ENCODE data around the gene POLR2E. TPM values are rescaled to one million over a fixed set of nuclear protein-coding genes. Genes with fewer than 3 reads are reported as not detected.

The POLR2E gene
- total and polyA plus RNA-seq, 2 of the 13 experiments (the other 11 are each of a cell fraction or from before 2014, with no cell fraction given), result 140 to 272 TPM

DNA sequence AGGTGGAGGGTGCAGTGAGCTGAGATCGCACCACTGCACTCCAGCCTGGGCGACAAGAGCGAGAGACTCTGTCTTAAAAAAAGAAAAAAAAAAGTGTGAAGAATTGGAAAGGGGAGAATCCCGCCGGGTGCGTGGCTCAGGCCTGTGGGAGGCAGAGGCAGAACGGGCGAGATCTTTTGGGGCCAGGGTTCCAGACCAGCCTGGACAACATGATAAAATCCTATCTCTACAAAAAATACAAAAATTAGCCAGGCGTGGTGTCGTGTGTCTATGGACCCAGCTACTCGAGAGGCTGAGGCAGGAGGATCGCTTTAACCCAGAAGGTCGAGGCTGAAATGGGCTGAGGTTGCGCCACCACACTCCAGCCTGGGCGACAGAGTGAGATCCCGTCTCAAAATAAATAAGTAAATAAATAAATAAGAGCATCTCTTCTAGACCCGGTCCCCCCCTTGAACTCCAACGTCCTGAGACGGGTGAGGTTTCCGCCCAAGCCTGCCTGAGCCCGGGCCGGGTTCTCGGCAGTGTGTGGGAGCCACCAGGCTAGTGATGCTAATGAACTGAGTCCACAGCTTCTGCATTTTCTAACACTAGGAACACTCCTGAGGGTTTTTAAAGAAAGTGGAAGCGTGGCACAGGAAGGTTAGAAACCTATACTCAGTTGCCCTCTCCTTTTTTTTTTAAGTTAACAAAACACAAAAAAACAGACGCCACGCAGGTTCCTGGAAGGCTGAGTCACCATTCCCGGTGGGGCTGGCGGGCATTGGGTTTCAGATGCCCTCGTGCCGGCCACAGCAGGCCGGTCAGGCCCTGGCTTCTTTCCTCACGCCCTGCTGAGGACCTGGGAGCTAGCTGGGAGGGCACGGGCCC, 30.7 kb upstream of the POLR2E start:
- DNase-seq (ENCODE audit: low spot score) (no peak), ATAC-seq (no peak), FAIRE-seq (no peak)
- Histone ChIP-seq H3K27ac (ENCODE audit: extremely low read length, insufficient read depth, low read length) (no peak overlapping the region), H3K36me3 (replicated peaks in 1 of 2; ENCODE audit: control insufficient read depth in 1 of 2, insufficient read depth in 2 of 2, low read length in 2 of 2) (peaks cover 17 to 38% of the 10 kb centered on the region in 2 experiments; a peak in 4 of 5 replicates), H3K27me3 (ENCODE audit: control insufficient read depth in 1 of 2, insufficient read depth in 2 of 2, low read length in 2 of 2) (no peaks in the 10 kb centered on the region), H2AFZ (ENCODE audit: low read length) (no peak overlapping the region), H3K9me3 (ENCODE audit: low read length) (no peaks in the 10 kb centered on the region), H4K20me1 (ENCODE audit: insufficient read depth, low read length) (no peaks in the 10 kb centered on the region), H3K9ac (ENCODE audit: insufficient read depth, low read depth, low read length) (no peak overlapping the region), H3K4me1 (ENCODE audit: insufficient read depth, low read length) (peaks cover 7% of the 10 kb centered on the region; the same call in 1 of the 2 replicates), H3K4me3 (replicated peaks in 1 of 3; ENCODE audit: insufficient read depth in 1 of 3, low read depth in 2 of 3, low read length in 3 of 3) (no peak overlapping the region), H3K4me2 (ENCODE audit: low read depth, low read length) (no peak overlapping the region), H3K79me2 (ENCODE audit: insufficient read depth, low read length) (no peaks in the 10 kb centered on the region)
- TF ChIP-seq, protein P1, sequence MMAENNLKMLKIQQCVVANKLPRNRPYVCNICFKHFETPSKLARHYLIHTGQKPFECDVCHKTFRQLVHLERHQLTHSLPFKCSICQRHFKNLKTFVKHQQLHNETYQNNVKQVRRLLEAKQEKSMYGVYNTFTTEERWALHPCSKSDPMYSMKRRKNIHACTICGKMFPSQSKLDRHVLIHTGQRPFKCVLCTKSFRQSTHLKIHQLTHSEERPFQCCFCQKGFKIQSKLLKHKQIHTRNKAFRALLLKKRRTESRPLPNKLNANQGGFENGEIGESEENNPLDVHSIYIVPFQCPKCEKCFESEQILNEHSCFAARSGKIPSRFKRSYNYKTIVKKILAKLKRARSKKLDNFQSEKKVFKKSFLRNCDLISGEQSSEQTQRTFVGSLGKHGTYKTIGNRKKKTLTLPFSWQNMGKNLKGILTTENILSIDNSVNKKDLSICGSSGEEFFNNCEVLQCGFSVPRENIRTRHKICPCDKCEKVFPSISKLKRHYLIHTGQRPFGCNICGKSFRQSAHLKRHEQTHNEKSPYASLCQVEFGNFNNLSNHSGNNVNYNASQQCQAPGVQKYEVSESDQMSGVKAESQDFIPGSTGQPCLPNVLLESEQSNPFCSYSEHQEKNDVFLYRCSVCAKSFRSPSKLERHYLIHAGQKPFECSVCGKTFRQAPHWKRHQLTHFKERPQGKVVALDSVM (CRISPR knock-in tag; IDR thresholded peaks at IDR 0.05), result no peak
- no peak for TF ChIP-seq HMG20B (CRISPR knock-in tag; conservative IDR thresholded peaks at IDR 0.05)
- no peak for TF ChIP-seq ZNF589 (CRISPR knock-in tag; conservative IDR thresholded peaks at IDR 0.05)
- no peak for TF ChIP-seq ZNF12 (CRISPR knock-in tag; IDR thresholded peaks at IDR 0.05)
- TF ChIP-seq ZNF501 (CRISPR knock-in tag; IDR thresholded peaks at IDR 0.05), result no peak
- TF ChIP-seq, protein P2, sequence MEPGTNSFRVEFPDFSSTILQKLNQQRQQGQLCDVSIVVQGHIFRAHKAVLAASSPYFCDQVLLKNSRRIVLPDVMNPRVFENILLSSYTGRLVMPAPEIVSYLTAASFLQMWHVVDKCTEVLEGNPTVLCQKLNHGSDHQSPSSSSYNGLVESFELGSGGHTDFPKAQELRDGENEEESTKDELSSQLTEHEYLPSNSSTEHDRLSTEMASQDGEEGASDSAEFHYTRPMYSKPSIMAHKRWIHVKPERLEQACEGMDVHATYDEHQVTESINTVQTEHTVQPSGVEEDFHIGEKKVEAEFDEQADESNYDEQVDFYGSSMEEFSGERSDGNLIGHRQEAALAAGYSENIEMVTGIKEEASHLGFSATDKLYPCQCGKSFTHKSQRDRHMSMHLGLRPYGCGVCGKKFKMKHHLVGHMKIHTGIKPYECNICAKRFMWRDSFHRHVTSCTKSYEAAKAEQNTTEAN (CRISPR knock-in tag; conservative IDR thresholded peaks at IDR 0.05), result no peak
- TF ChIP-seq TOE1 (CRISPR knock-in tag; IDR thresholded peaks at IDR 0.05), result no peak
- TF ChIP-seq MTF2 (CRISPR knock-in tag; IDR thresholded peaks at IDR 0.05; ENCODE audit: borderline replicate concordance), result no peak
- no peak for TF ChIP-seq ZSCAN22 (CRISPR knock-in tag; IDR thresholded peaks at IDR 0.05)
- in situ Hi-C loops (cut with HindIII; ENCODE audit: extremely low pct_ligation_motif_present, low pct_unique_long_range_greater_than_20kb), result no loop called here
- CTCF ChIA-PET (ENCODE audit: low intra/inter-chr PET ratio, low total read pairs), result no interaction called here
- 96% methylated on average over 27 of the region's 33 CpGs for WGBS (ENCODE audit: low lambda C conversion rate)
- no TSS peak for BruUV-seq (replicated peaks)
- intact Hi-C loops (cut with micrococcal nuclease; ENCODE audit: unreplicated experiment), result no loop called here
- POLR2A ChIA-PET, result no interaction called here
